GM21723 (cell line): ENCODE measurements around the gene CORO2B.
"Not testable (repeated sequence)": the region's sequence is repeated elsewhere in the genome, so short reads cannot be mapped to it uniquely, and the experiment has no call there.

ENCODE experiments used
- ATAC-seq: cut with Tn5 transposase; IDR thresholded peaks from one replicate; pipeline ENCODE4 v1.9.1; 2021; ENCODE audit warnings: mild to moderate bottlenecking, moderate library complexity; ENCODE audit not compliant: unreplicated experiment

The CORO2B gene

DNA sequence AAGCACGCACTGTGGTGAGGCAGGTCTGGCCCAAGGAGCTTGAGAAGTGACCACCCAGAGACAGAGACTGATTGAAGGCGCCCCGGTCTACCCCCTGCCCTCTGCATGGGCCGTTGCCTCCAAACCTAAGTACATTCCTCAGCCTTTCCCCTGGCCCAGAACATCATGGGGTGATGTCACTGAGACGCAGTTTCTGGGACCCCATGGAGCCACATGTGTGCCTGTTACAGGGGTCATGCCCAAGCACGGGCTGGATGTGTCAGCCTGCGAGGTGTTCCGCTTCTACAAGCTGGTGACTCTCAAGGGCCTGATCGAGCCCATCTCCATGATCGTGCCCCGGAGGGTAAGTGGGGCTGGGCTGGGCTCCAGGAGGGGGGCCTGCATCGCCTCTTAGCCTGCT lies 139.7 kb downstream of the CORO2B start:
- ATAC-seq, result no peak

DNA sequence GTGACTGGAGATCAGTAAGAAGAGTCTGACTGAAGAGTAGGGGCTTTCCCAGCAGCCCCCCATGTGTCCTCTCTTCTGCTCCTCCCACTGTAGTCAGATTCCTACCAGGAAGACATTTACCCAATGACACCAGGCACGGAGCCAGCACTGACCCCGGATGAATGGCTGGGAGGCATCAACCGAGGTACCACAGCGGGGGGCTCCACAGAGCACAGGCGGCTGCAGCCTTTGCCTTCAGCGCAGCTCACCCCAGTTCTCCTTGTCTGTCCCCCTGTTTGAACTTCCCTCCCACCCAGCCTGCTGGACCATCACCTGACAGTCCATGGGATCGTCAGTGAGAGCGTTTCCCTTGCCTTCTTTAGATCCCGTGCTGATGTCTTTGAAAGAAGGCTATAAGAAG lies 140.3 kb downstream of the CORO2B start:
- no peak for ATAC-seq

DNA sequence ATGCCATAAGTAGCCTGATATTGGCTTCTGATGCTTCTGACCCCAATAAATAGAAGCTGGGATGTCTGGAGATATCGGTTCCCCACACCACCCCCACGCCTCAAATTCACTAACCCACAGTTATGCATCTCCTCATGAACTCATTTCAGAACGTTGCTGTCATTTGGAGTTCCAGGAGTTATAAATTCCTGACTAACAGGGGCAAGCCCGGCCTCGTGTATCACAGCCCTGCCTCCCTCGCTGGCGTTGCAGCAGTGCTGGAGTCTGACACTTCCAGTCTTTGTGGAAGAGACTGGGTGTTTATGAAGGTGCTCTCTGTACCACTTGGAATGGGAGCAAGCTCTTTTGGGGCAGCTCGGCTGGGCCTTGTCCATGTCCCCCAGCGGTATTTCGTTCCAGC lies 140.9 kb downstream of the CORO2B start:
- no peak for ATAC-seq

DNA sequence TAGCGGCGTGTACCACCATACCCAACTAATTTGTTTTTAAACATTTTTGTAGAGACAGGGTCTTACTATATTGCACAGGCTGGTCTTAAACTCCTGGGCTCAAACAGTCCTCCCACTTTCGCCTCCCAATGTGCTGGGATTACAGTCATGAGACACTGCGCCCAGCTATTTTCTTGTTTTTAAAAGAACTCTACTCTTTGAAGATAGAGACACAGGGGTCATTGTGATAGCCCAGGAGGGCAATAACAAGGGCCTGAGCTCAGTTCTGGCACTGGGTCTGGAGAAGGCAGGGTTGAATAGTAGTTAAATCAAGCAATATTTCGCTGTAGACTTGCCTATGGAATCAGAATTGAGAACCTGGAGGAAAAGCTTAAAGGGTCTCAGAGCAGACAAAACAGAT lies 143.1 kb downstream of the CORO2B start:
- ATAC-seq, result no peak

DNA sequence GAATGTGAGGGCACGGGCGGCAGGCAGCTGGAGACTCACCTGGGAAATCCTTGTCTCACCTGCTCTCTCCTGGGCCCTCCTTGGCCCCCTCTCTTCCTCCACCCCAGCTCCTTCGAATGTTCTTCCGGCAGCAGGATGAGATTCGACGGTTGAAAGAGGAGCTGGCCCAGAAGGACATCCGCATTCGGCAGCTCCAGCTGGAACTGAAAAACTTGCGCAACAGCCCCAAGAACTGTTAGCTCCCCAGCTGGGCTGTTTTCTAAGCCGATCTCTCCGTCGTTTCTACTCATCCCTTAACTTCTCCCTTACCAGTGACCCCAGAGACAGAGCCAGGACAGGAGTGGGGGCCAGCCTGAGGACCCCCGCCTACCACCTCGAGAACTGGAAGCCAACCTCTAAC lies 146.9 kb downstream of the CORO2B start:
- no peak for ATAC-seq

DNA sequence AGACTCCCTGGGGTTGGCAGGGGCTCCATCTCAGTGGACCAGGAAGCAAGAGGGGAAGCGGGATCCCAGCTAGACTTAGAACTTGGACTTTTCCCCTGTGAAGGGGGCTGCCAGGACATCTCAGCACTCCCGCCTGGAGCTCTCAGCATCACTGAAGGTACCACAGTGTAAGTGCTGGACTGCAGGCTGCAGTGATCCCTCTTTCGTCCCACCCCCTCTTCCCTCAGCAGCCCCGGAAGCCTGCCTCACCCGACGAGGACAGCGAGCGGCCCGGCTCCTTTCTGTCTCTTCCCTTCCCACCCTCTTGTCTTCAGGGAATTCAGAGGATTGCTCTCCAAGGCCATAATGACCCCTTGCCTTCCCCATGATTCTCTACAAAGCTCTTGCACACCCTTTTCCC lies 147.5 kb downstream of the CORO2B start:
- ATAC-seq, result no peak

DNA sequence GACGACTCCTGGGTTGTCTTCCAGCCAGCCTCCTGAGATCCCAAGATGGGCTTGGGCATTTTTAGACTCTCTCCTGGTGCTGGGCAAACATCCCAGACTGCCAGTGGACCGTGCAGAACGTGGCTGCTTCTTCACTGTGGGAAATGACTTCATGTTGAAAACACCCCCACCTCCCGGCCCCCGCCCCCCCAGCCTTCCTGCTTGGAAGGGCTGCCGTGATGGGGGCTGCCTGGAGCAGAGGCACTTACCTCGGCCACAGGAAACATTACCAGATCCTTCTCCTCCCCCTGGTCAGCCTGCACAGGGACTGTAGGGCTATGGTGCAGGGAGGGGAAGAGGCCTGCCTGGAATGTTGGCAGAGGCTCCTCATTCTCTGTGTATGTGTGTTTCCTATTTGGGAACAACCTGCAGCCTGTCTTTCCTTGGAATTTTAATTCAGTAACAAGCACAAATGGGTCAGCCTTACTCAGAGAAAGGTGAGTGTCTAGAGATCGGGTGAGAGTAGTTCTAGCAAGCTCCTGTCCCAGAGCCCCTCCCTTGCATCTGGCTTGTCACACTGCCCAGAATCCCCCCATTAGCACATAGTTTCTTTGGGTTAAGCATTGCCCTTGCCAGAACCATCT lies 151.1 kb downstream of the CORO2B start:
- no peak for ATAC-seq

DNA sequence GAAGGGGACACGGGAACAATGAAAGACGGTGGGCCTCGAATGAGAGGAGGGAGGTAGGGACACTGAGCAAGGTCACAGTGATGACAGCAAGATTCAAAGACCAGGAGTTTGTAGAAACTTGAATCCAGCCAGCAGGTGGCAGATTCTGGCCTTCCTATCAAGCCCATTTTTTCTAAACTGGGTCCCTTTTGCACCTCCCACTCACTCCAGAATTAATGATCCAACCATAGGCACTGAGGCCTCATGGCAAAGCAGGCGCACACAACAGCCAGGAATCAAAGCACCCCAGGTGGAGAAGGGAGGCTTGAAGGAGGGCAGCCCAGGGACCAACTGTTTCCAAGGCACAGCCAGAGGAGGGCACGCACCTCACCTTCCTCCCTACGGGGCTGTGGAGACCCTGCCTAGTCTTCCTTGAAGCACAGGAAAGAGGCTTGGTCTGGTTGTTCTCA lies 151.7 kb downstream of the CORO2B start:
- no peak for ATAC-seq

DNA sequence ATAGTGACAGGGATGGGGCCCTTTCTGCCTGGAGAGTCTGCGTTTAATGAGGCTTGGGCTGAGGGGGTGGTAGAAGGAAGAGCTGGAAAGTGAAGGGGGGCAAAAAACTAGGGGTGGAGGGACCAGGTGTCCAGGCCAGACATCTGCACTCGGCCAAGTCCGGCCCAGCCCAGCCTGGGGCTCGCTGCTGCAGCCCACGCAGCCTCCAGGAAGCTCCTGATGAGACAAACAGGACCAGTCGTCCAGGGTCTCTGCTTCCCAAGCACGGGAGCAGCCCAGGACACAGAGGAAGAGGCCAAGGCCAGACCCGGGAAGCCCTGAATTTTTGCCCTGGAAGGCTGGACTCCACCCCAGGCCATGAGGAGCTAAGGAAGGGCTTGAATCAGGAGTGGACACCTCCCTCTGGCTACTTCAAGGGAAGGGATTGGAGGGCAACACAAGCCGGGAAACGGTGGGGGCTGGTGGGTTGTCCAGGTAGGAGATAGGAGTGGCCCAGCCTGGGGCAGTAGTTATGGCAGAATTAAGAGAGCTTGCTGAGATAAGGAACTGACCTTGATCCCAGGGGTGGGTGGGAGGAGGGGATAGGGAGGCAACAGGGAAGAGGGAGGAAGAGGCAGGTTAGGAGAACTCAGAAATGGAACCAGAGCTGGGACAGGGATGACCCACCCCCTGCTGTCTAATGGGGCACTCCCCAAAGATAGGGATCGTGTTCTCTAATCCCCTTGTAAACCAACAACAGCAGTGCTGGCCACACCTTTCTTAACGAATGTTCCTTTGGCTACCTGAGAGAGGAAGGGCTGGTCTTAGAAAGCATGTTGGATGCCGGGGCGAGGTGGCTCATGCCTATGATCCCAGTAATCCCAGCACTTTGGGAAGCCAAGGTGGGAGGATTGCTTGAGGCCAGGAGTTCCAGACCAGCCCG lies 152.4 kb downstream of the CORO2B start:
- ATAC-seq, result no peak

DNA sequence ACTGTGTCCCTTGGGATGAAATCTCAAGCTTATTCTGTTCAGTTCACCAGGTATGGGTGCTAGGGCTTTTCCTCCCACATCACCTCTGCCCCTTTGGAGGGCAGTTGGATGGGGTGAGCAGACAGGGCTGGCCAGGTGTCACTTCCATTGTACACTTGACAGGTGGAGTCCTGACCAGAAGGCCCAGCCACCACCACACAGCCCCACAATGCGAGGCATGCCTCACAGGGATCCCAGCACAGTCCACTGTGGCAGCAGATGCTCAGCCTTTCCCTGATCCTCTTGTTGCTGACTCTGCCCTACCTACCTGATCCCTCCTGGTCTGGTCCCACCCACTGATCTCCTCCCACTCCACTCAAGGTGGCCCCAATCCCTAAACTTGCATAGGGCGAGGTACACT lies 153.7 kb downstream of the CORO2B start:
- ATAC-seq, result no peak

DNA sequence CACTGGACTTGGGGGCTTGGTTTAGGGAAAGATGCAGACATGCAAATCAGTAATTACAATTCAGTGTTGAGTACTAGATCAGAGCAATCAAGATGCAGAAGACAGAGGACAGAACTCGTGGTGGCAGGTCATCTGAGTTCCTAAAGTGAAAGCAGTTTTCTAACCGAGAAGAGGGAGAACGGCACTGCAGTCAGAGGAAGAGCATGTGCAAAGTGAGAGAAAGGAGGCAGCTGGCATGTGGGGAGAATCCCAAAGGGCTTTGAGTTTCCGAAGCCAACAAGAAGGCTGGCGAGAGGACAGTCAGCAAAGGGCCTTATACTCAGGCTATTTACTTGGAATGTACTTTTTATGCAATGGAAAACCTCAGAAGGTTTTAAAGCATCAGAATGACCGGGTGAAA lies 154.9 kb downstream of the CORO2B start:
- no peak for ATAC-seq

DNA sequence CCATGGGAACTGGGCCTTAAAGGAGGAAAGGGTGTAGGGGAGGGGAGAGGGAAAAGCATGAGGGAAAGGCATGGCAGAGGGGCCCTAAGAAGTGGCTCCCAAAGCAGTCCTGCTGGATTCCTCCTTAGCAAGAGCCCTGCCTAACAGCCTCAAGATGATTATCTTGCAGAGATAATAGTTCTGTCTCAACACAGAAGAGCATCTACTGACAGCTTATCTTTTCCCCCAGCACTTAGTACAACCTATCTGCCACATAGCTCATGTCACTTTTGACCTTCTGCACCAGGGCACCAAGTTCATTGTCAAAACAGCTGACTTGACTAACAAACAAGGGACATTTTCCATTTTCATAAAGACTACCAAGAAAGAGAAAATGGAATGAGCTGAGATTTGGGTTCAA lies 155.6 kb downstream of the CORO2B start:
- ATAC-seq, result no peak

DNA sequence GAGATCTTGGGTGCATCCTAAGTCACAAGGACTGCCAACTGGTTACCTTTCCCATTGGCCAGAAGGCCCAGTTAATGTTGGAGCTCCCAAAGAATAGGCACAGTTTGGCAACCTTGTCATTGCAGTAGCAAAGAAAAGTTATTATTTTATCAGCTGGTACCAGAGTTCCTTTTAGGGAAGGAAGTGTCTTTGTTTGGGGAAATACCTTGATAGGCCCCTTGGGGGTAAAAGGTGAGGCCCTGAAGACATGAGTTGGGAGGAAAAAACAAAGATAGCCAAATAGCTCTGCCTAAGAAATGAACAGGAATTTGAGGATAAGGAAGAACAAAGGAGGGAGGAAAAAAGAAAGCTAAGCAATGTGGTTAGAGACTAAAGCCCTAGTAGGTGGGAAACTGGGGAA lies 156.1 kb downstream of the CORO2B start:
- no peak for ATAC-seq

DNA sequence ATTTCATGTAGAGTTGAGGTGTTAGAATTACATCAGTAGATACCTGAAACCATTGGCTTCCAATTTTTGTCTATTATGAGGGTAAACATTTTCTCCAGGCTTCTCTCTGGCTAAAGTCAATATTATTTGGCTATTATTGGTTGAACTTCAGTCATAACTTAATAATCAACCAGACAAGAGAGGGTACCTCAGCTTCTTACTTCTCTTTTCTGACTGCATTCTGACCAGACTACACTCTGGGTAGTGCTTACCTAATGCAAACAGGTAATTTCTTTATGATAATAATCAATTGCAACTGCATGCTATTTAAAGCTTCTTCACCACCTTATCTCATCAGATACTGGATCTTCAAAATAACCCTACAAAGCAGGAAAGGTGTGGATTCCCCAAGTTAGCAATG lies 156.8 kb downstream of the CORO2B start:
- no peak for ATAC-seq

DNA sequence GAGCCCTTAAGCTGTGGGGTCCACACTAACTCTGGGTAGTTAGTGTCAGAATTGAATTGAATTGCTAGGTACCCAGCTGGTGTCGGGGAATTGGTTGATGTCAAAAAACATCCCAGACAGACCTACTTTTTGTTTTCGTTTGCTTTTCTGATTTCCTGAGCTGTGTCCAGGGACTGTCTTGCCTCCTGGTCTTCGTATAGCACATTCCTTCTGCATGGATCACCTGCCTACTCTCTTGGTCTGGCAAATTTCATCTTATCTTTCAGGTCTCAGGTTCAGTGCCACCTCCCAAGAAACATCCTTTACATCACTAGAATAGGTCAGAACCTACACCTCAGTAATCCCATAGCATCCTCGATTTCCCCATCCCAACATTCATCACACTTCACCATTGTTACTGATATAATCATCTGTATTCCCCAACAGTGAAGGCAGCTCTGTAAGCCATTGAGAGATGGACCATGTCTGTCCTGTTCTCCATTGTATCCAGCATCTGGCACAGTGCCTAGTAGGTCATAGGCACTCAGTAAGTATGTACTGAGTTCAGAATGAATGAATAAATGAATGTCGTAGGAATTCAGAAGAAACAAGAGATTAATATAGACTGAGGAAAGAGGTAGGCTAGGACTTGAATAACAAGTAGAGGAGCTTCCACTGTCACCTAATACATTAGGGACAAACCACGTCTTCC lies 160.7 kb downstream of the CORO2B start:
- no peak for ATAC-seq

DNA sequence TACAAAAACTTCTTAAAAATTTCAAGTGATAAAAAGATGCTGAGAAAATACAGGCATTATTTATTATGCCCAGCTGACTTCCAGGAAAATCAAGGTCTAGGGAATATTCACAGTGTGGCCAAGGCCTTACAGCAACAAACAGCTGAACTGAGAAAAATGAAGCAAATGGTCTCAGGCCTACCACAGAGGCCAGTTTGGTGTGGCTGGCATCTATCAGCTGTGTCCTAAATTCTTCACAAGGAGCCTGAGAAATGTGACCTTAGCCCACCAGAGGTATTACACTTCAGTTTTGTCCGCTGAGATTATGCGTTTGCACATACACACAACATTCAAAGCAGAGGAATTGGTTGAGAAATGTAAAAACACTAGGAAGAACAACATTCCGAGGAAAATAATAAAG lies 164.5 kb downstream of the CORO2B start:
- ATAC-seq, result no peak

DNA sequence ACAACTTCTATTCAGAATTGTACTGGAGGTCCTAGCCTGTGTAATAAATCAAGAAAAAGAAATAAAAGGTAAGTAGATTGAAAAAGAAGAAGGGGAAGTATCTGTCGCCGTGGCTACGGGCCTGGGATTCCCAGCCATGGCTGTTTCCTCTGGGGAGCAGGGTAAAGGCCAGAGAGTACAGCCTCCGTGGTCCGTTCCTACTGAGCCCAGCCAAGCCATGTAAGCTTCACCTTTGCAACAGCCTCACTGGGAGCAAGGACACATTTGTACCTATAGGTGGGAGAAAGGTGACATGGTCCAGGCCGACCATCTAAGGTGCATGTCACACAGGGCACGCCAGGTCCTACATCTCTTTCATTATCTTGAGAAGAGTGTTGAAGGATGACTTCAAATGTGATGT lies 170.6 kb downstream of the CORO2B start:
- no peak for ATAC-seq

DNA sequence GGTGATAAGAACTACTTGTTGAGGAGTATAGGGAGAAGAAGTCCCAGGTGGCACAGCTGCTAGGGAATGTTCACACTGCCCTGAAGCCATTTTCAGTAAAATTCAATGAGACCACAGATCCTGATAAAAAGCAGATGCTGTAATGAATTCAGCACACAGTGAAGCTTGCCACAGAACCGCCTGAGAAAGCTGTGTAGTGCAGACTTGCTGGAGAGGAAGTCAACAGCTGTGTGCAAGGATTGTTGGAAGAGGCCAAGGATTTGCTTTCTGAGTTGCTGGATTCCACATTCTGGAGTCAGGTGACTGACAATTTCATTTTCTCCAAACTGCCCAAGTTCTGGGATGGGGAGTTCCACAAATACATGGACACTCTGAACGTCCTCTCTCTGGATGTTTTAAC lies 171.0 kb downstream of the CORO2B start:
- ATAC-seq, result no peak

DNA sequence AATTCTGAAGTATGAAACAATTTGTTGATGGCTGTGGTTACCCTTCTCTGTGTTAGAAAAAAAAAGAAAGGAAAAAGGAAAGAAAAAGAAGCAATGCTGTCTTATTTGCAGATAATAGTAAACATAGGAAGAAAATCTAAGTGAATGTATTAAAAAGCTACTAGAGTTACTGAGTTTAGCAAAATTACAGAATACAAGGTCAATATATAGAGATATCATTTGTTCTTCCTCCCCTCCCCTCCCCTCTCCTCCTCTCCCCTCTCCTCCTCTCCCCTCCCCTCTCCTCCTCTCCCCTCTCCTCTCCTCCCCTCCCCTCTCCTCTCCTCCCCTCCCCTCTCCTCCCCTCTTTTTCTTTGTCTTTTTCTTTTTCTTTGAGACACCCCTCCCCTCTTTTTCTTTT lies 172.8 kb downstream of the CORO2B start:
- ATAC-seq, result no peak

DNA sequence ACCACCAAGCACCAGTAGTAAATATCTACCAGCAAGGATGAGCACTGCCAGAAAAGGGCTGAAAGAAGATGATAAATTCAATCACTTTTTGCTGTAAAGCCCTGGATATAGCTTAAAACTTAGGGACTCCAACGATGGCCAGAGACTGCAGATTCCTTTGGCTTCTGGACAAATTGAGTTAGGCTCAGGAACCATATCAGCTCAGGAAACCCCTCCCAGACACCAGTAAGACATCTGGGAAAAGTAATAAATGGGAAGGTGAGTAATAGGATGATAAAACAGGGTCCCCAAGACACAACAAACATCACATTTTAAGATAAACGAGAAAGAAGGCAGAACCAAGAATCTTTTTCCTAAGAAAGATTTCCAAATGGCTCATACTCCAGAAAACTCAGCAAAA lies 176.9 kb downstream of the CORO2B start:
- no peak for ATAC-seq

DNA sequence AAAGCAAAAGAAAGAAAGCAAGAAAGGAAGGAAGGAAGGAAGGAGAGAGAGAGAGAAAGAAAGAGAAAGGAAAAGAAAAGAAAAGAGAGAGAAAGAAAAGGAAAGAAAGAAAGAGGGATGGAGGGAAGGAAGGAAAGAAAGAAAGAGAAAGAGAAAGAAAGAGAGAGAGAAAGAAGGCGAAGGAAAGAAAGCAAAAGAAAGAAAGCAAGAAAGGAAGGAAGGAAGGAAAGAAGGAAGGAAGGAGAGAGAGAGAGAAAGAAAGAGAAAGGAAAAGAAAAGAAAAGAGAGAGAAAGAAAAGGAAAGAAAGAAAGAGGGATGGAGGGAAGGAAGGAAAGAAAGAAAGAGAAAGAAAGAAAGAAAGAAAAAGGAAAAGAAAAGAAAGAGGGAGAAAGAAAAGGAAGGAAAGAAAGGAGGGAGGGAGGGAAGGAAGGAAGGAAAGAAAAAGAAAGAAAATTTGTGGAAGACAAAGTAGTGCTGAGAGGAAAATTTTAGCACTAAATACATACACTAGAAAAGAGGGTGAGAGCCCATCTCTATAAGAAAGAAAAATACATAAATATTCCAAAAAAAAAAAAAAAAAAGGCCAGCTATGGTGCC lies 181.3 kb downstream of the CORO2B start:
- not testable (repeated sequence) for ATAC-seq
